CD4-positive, alpha-beta T cell treated with Interleukin-15 for 1 hour (primary cell): Measurements from ENCODE around the gene AGBL3.
A peak's percentile ranks its signal among the peaks of the same experiment; 100 is the strongest.
"Not testable (repeated sequence)": the region's sequence is repeated elsewhere in the genome, so short reads cannot be mapped to it uniquely, and the experiment has no call there.

ENCODE experiments used
- DNase-seq: peaks from one replicate; pipeline ENCODE4 v3.0.0-alpha.2; 2020

AGBL3 gene

DNA sequence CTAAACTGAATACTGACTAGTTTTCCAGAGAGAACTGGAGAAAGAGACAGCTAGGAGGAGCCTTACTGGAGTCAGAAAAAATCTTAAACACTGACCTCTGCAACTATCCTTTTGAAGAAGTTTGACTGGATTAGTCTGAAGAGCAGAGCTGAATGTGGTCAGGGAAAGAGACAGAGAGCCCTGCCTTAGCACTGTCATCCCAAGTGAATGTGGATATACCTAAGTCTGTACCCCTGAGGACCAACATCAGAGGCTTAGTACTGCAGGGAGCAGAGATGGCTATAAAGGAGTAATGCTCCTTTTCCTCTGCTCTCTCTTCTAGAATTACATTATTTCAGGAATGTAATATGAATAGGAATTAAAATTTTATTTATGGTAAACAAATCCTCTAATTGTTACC lies 91.7 kb downstream of the AGBL3 start:
- DNase-seq = no peak

- no peak for DNase-seq
Measured at GRCh38 chr7:135079068-135079467, 92.8 kb downstream of the AGBL3 start.

DNA sequence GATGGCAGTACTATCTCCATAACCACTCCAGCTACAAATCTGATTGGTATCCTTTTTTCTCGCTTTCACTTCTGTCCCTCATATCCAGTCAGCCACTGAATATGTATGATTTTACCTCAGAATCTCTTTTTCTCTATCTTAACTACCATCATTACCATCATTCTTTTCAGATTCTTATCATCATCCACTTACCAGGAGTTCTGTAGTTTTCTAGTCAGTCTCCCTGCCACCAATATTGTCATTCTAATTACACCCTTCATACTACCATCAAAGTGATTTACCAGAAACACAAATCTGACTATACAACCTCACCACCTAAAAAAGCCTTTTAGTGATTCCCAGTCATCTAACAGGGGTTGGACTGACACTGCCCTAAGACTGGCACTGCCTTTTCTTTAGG lies 96.7 kb downstream of the AGBL3 start:
- no peak for DNase-seq

DNA sequence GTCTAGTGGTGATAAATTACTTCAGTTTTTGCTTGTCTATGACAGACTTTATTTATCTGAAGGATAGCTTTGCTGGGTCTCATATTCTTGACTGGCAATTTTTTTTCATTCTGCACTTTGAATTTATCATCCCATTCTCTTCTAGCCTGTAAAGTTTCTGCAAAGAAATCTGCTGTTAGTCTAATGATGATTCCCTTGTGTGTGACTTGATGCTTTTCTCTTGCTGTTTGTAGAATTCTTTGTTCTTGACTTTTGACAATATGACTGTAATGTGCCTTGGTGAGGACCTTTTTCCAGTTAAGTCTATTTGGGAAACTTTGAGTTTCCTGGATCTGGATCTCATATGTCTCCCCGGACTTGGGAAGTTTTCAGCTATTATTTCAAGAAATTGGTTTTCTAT lies 102.3 kb downstream of the AGBL3 start:
- no peak for DNase-seq

DNA sequence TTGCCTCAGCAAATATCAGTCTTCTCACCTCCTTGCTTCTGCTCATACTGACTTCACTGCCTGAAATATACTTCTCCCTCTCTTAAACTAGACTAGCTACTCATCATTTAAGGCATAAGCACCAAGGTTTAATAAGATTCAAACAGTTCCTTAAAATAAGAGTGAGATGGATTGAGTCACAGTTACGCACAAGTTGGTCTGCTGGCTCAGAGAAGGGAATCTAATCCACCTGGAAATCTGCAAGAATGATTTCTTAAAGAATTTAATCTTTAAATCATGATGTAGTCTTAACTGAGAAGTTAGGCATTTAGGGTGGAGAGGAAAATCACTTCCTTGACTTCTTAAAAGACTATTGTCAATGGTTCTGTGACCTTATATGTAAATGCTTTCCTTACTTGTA lies 105.4 kb downstream of the AGBL3 start:
- DNase-seq = no peak

- DNase-seq = no peak
Measured at GRCh38 chr7:135094472-135095237, 108.3 kb downstream of the AGBL3 start.

- DNase-seq = no peak
Measured at GRCh38 chr7:135095450-135095849, 109.1 kb downstream of the AGBL3 start.

- DNase-seq = no peak
Measured at GRCh38 chr7:135098391-135098790, 112.1 kb downstream of the AGBL3 start.

- no peak for DNase-seq
Measured at GRCh38 chr7:135100856-135101255, 114.5 kb downstream of the AGBL3 start.

- no peak for DNase-seq
Measured at GRCh38 chr7:135102372-135102771, 116.1 kb downstream of the AGBL3 start.

DNA sequence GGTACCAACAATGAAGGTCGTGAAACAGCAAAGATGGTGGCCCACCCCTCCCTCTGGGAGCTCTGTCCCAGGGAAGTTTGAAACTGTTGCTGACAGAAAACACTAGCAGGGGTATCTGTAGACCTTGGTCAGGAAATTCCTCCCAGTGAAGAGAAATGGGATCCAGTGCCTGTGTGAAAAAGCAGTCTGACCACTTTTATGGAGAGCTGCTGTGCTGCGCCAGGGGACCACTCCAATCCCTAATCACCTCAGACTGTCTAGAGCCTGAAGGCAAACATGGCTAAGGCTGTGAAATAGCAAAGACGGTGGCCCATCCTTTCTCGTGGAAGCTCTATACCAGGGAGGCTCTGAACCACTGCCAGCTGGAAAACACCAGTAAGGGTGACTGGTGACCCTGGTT lies 123.3 kb downstream of the AGBL3 start:
- DNase-seq = no peak

GRCh38 chr7:135109976-135110375 lies 123.7 kb downstream of the AGBL3 start:
- DNase-seq = no peak

- DNase-seq = no peak
Measured at GRCh38 chr7:135111379-135111778, 125.1 kb downstream of the AGBL3 start.

GRCh38 chr7:135114622-135115021 lies 128.3 kb downstream of the AGBL3 start:
- no peak for DNase-seq

DNA sequence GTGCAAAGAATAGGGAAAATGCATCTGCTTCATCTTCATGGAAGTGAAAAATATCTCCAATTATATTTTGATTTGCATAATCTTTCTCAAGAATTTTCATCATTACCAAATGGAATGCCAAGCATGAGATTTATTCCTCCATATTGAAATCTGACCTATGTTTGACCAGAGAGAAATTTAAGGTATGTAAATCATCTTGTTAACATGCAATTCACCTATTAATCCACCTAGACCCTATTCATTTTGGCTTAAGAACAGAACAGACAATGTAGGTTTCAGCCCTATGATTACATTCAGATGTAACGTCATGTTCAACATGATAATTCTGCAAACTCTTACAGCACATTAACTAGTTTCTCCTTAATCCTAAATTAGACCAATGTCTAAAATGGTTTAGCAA lies 130.8 kb downstream of the AGBL3 start:
- no peak for DNase-seq

DNA sequence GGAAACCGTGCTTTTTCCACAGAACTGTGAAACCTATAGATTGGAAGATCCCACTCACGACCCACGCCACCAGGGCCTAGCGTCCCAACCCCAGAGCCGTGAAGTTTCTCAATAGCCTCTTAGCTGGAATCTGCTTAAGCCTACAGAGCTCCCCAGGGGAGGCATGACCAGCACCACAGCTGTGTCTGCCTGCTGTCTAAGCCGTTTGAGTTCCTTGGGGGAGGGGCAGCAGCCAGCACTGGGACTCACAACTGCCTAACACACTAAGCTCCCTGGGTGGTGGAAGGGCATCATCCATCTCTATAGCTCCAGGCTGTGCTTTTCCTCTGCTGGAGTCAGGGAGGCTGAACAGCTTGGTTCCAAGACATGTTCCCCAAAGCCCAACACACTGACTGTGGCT lies 135.6 kb downstream of the AGBL3 start:
- no peak for DNase-seq

GRCh38 chr7:135124631-135125030 lies 138.3 kb downstream of the AGBL3 start:
- DNase-seq = not testable (repeated sequence)

- no peak for DNase-seq
Measured at GRCh38 chr7:135128931-135129330, 142.6 kb downstream of the AGBL3 start.

DNA sequence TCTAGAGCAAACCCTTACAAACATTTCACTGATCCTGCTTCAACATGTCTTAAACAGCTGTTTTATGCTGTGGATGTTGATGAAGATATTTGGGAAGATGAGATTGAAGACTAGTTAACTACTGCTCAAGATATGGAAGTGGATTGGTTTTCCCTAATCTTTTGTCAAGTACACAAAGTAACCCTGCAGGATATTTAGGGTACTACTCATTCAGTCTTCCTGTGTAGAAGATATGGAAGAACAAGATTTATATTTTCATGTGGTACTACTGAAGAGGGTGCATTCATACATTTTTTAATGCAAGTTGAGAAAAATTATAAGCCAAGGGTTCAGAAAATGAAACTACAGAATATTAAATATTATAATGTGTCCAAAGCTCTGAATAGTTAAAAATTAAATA lies 143.3 kb downstream of the AGBL3 start:
- no peak for DNase-seq

GRCh38 chr7:135143885-135144668 lies 157.8 kb downstream of the AGBL3 start:
- DNase-seq = no peak

DNA sequence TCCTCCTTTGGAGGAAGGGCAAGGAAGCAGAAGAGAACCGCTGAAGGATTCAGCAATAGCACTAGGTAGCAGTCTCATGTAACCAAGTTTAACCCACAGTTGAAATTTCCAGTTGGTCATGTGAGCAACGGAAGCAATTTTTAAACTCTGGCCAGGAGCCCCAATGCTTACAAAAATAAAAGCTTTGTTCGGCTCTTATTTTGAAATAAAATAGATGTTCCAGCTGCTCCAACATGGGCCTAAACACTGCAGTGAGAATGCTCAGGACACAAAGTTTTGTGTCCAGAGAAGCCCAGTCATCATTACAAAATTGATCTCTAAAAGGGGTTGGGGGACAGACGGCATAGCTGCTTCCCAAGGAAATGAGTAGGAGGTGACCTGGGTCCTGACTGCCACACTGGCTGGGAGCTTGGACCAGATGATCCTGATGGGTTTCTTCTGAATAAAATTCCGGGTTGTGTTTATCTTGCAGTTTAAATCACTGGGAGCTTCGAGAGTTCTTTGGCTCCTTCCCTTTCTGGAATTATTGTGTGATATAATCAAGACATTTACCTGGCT lies 161.1 kb downstream of the AGBL3 start:
- DNase-seq = no peak

DNA sequence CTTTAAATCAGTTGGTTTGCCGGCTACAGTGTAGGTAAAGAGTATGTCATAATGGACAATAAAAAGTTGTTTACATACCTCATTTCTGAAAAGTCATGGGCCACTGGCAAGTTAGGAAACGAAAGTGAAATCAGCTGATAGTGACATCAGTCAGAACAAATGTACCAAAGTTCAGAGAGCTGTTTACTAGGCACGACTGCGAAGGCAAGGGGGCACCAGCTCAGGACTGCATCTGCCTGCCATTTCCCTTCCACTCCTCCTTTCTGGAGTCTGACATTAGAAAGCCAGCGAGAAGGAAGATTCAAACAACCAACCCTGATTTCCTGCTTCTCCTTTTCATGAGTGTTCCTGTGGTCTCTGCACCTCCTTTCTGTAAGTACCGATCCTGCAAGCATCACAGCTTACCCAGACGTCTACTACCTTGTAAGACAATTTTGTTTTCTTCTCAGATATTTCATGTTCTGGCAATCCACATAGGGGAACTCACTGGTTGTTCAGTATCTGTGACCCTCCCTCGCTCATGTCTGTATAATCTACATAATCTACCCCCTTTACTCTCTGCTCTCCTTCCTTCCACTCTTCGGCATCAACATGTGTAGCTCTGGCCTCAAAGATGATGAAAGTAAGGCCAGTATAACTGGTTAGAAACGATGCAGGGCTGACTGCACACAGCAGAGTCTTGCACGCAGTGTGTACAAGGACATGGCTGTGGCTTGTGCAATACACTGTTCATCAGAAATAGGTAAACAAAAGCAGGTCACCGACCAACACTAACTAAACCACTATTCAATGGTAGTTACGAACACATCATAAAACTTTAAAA lies 161.8 kb downstream of the AGBL3 start, which contains the start of gene TMEM140:
TMEM140 (plus strand) TSS at position 174 of the 823 bp plus-strand sequence. CDS start 16,370 bp downstream, outside the sequence.
- DNase-seq = peak; percentile 69
